B cell (primary cell): Measurements from ENCODE around the gene TMEM255B.

Source experiments
- CTCF ChIP-seq: fragments of 200-600 bp; IDR thresholded peaks from one replicate; pipeline ENCODE4 v1.8.0; 2022; ENCODE audit warnings: antibody characterized with exemption, mild to moderate bottlenecking
- EZH2 ChIP-seq: IDR thresholded peaks from 2 replicates; pipeline ENCODE4 v1.6.1; 2012; ENCODE audit warnings: borderline replicate concordance, low read depth, mild to moderate bottlenecking, moderate library complexity, low read length; ENCODE audit not compliant: insufficient read depth, poor library complexity, severe bottlenecking

GRCh38 chr13:113751491-113751890 lies 7.5 kb upstream of the TMEM255B start:
- no peak for TF ChIP-seq CTCF
- TF ChIP-seq EZH2 = no peak
